ENCODE results near the gene RAP1GAP. TPM values are rescaled to one million over a fixed set of nuclear protein-coding genes. Genes with fewer than 3 reads are reported as not detected.
A peak's percentile ranks its signal among the peaks of the same experiment; 100 is the strongest.

Gene RAP1GAP
- total and polyA plus RNA-seq, 4 donors, result 8.6 to 23.1 (median 11.3) TPM

DNA sequence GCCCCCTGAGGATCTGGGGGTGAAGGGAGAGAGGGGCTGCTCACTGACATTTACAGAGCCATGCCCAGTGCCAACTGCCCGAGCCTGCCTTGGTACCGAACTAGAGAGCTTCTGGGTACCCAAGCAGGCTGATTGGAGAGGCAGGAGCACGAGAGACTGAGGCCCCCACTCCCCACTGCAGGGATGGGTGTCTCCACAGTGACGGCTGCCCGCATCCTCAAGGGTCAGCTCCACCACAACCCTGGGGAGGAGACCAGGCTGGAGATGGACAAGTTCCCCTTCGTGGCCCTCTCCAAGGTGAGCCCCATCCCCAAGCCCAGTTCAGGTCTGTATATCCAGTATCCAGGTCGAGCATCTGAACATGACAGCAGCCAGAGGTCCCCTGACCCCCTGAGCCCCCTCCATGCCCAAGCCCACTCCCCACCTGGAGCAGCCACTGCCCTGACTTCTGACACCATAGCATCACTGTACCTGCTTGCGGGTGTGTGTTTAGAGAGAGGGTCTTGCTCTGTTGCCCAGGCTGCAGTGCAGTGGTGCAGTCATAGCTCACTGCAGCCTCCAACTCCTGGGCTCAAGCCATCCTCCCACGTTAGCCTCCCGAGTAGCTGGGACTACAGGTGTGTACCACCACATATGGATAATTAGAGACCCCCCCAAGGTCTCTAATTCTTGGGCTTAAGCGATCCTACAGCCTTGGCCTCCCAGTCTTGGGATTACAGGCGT, 108.1 kb downstream of the RAP1GAP start:
- no peak for DNase-seq (ENCODE audit: low spot score)
- 95% methylated on average over 12 of the region's 12 CpGs for WGBS
- H3K27ac ChIP-seq (ENCODE audit: low read depth in 1 of 2, low read length in 2 of 2), result no peak overlapping the region

DNA sequence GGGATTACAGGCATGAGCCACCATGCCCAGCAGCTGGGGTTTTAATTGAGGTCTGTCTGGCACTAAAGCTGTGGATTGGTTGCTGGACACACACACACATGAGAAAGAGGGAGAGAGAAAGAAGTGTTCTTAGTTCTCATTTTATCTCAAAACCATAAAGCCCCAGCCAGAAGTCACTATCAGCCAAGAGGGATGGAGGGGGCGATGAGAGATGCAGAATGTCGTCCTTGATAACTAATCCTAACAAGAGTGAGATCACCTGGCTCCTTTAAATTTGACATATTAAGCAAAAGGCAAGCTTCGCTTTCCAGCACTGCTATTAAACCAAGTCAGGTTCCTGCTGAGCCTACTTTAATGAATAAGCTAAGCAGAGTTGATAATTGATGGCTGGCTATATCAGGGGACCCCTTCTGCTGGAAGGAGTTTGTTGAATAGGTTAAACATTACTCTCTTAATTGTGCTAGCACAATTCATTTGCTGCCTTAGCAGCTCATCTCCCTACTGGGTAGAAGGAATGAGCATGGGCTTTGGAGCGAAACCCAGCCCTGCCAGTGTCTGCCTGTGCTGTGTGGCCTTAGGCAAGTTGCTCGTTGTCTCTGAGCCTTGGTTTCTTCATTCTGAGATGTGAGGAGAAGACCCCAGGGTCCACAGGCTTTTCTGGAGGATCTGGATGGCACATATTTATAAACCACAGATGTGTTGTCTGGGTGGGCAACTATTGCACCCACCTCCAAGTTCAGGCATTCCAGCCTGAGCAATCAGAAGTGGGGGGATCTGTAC, 109.2 kb downstream of the RAP1GAP start:
- Histone ChIP-seq H3K4me1 (ENCODE audit: control insufficient read depth in 4 of 4, insufficient read depth in 4 of 4, low read length in 3 of 4) (no peaks in the 10 kb centered on the region), H3K9ac (ENCODE audit: low read depth in 1 of 2, low read length in 2 of 2) (no peak overlapping the region), H3K27ac (ENCODE audit: low read depth in 1 of 2, low read length in 2 of 2) (no peak overlapping the region), H3K9me3 (ENCODE audit: control insufficient read depth in 4 of 4, low read length in 3 of 4) (no peaks in the 10 kb centered on the region), H3K27me3 (ENCODE audit: control insufficient read depth in 4 of 4, insufficient read depth in 4 of 4, low read length in 3 of 4) (no peaks in the 10 kb centered on the region), H3K4me3 (ENCODE audit: low read depth in 1 of 3, low read length in 3 of 3) (no peak overlapping the region), H3K36me3 (ENCODE audit: control insufficient read depth in 4 of 4, insufficient read depth in 3 of 4, low read depth in 1 of 4, low read length in 3 of 4) (peaks cover 2 to 39% (median 19%) of the 10 kb centered on the region in 4 donors)
- no peak for TF ChIP-seq NR2F2 (IDR thresholded peaks at IDR 0.05)
- no peak for TF ChIP-seq GABPA (IDR thresholded peaks at IDR 0.05 in 1 of 2, conservative IDR thresholded peaks at IDR 0.05 in 1 of 2)
- 90% methylated on average over 5 of the region's 5 CpGs for WGBS
- no peak for DNase-seq (ENCODE audit: low spot score)

More for the DNA sequence above, 108.1 kb downstream of the RAP1GAP start:
- no peak overlapping the region for H3K4me3 ChIP-seq (ENCODE audit: low read depth in 1 of 3, low read length in 3 of 3)
- H3K27me3 ChIP-seq (ENCODE audit: control insufficient read depth in 4 of 4, insufficient read depth in 4 of 4, low read length in 3 of 4), result no peaks in the 10 kb centered on the region
- H3K9me3 ChIP-seq (ENCODE audit: control insufficient read depth in 4 of 4, low read length in 3 of 4), result no peaks in the 10 kb centered on the region
- no peaks in the 10 kb centered on the region for H3K4me1 ChIP-seq (ENCODE audit: control insufficient read depth in 4 of 4, insufficient read depth in 4 of 4, low read length in 3 of 4)
- H3K36me3 ChIP-seq (ENCODE audit: control insufficient read depth in 4 of 4, insufficient read depth in 3 of 4, low read depth in 1 of 4, low read length in 3 of 4), result peaks cover 2 to 39% (median 20%) of the 10 kb centered on the region in 4 donors
- TF ChIP-seq HNF4A (conservative IDR thresholded peaks at IDR 0.05), result no peak
- TF ChIP-seq HNF4G (IDR thresholded peaks at IDR 0.05), result no peak
- TF ChIP-seq RAD21 (IDR thresholded peaks at IDR 0.05), result no peak
- TF ChIP-seq EGR1 (IDR thresholded peaks at IDR 0.05; ENCODE audit: low read depth in 2 of 2), result no peak
- no peak for TF ChIP-seq SP1 (IDR thresholded peaks at IDR 0.05)
- no peak overlapping the region for H3K9ac ChIP-seq (ENCODE audit: low read depth in 1 of 2, low read length in 2 of 2)

DNA sequence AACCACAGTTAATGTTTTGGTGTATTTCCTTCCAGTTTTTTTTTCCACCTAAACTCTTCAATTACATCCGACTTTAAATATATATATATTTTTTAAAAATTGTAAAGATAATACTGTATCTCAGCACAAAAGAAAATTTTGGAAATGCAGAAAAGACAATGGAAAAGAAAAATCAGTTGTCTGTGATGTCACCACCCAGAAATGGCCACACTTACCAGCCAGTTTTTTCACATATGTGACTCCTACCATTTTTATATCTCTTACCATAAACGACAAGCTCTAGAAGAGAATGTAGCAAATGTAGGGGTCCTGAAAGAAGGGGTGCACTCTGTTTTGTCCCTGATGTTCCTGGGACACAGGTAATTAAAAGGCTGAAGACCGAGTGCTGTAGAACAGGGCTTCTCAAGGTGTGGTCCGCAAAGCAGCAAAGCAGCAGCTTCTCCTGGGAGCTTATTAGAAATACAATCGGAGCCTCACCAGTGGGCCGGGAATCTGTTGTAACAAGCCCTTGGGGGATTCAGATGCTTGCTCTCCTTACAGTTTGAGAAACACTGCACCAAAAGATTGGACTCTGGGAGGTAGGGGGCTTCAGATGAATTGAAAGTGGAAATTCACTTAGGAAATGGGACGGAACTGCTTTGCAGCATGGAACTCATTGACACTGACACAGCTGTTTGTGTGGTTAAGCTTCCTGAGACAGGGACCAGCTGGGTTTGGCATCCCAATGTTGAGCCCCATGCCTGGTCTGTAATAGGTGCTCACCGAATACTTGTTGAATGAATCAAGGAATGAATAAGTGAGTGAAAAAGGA, 115.8 kb downstream of the RAP1GAP start:
- no peak for DNase-seq (ENCODE audit: low spot score)
- H3K27ac ChIP-seq (ENCODE audit: low read depth in 1 of 2, low read length in 2 of 2), result no peak overlapping the region
- H3K4me3 ChIP-seq (ENCODE audit: low read depth in 1 of 3, low read length in 3 of 3), result no peak overlapping the region
- peak overlapping the region in 1 of 2 donors; percentile 67 for H3K9ac ChIP-seq (ENCODE audit: low read depth in 1 of 2, low read length in 2 of 2)
- H3K27me3 ChIP-seq (ENCODE audit: control insufficient read depth in 4 of 4, insufficient read depth in 4 of 4, low read length in 3 of 4), result no peaks in the 10 kb centered on the region
- WGBS, result 77% methylated on average over 8 of the region's 8 CpGs
- H3K36me3 ChIP-seq (ENCODE audit: control insufficient read depth in 4 of 4, insufficient read depth in 3 of 4, low read depth in 1 of 4, low read length in 3 of 4), result peaks cover 4 to 14% (median 6%) of the 10 kb centered on the region in 4 donors
- no peaks in the 10 kb centered on the region for H3K9me3 ChIP-seq (ENCODE audit: control insufficient read depth in 4 of 4, low read length in 3 of 4)
- peaks cover 0 to 14% (median 9%) of the 10 kb centered on the region in 4 donors for H3K4me1 ChIP-seq (ENCODE audit: control insufficient read depth in 4 of 4, insufficient read depth in 4 of 4, low read length in 3 of 4)
- TF ChIP-seq NR2F2 (IDR thresholded peaks at IDR 0.05), result no peak
- TF ChIP-seq RXRA (IDR thresholded peaks at IDR 0.05), result no peak
- no peak for TF ChIP-seq FOXA1 (IDR thresholded peaks at IDR 0.05)
- no peak for TF ChIP-seq TAF1 (conservative IDR thresholded peaks at IDR 0.05)
- no peak for TF ChIP-seq SP1 (IDR thresholded peaks at IDR 0.05)
- TF ChIP-seq GABPA (IDR thresholded peaks at IDR 0.05 in 1 of 2, conservative IDR thresholded peaks at IDR 0.05 in 1 of 2), result no peak
- TF ChIP-seq JUND (IDR thresholded peaks at IDR 0.05), result no peak
- TF ChIP-seq, protein P1, sequence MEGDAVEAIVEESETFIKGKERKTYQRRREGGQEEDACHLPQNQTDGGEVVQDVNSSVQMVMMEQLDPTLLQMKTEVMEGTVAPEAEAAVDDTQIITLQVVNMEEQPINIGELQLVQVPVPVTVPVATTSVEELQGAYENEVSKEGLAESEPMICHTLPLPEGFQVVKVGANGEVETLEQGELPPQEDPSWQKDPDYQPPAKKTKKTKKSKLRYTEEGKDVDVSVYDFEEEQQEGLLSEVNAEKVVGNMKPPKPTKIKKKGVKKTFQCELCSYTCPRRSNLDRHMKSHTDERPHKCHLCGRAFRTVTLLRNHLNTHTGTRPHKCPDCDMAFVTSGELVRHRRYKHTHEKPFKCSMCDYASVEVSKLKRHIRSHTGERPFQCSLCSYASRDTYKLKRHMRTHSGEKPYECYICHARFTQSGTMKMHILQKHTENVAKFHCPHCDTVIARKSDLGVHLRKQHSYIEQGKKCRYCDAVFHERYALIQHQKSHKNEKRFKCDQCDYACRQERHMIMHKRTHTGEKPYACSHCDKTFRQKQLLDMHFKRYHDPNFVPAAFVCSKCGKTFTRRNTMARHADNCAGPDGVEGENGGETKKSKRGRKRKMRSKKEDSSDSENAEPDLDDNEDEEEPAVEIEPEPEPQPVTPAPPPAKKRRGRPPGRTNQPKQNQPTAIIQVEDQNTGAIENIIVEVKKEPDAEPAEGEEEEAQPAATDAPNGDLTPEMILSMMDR (IDR thresholded peaks at IDR 0.05; ENCODE audit: low read depth, low read length, missing input control), result no peak
- TF ChIP-seq YY1 (IDR thresholded peaks at IDR 0.05), result no peak
- no peak for TF ChIP-seq EGR1 (IDR thresholded peaks at IDR 0.05; ENCODE audit: low read depth in 2 of 2)
- TF ChIP-seq, protein P2, sequence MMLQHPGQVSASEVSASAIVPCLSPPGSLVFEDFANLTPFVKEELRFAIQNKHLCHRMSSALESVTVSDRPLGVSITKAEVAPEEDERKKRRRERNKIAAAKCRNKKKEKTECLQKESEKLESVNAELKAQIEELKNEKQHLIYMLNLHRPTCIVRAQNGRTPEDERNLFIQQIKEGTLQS (IDR thresholded peaks at IDR 0.05), result no peak
- TF ChIP-seq, protein P3, sequence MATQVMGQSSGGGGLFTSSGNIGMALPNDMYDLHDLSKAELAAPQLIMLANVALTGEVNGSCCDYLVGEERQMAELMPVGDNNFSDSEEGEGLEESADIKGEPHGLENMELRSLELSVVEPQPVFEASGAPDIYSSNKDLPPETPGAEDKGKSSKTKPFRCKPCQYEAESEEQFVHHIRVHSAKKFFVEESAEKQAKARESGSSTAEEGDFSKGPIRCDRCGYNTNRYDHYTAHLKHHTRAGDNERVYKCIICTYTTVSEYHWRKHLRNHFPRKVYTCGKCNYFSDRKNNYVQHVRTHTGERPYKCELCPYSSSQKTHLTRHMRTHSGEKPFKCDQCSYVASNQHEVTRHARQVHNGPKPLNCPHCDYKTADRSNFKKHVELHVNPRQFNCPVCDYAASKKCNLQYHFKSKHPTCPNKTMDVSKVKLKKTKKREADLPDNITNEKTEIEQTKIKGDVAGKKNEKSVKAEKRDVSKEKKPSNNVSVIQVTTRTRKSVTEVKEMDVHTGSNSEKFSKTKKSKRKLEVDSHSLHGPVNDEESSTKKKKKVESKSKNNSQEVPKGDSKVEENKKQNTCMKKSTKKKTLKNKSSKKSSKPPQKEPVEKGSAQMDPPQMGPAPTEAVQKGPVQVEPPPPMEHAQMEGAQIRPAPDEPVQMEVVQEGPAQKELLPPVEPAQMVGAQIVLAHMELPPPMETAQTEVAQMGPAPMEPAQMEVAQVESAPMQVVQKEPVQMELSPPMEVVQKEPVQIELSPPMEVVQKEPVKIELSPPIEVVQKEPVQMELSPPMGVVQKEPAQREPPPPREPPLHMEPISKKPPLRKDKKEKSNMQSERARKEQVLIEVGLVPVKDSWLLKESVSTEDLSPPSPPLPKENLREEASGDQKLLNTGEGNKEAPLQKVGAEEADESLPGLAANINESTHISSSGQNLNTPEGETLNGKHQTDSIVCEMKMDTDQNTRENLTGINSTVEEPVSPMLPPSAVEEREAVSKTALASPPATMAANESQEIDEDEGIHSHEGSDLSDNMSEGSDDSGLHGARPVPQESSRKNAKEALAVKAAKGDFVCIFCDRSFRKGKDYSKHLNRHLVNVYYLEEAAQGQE (IDR thresholded peaks at IDR 0.05), result no peak
- no peak for TF ChIP-seq RAD21 (IDR thresholded peaks at IDR 0.05)
- no peak for TF ChIP-seq HNF4G (IDR thresholded peaks at IDR 0.05)
- TF ChIP-seq, protein P4, sequence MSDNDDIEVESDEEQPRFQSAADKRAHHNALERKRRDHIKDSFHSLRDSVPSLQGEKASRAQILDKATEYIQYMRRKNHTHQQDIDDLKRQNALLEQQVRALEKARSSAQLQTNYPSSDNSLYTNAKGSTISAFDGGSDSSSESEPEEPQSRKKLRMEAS (IDR thresholded peaks at IDR 0.05), result no peak
- TF ChIP-seq HNF4A (conservative IDR thresholded peaks at IDR 0.05), result no peak
- TF ChIP-seq FOXA2 (IDR thresholded peaks at IDR 0.05), result no peak

All from liver (tissue), 9 donors.